Measurements from ENCODE around the gene SERINC5. TPM values are rescaled to one million over a fixed set of nuclear protein-coding genes. Genes with fewer than 3 reads are reported as not detected.

SERINC5 gene
- total RNA-seq, 4 donors from 2014 or later = 9.5 to 54.5 (median 22.4) TPM

GRCh38 chr5:80215523-80215922, 40.3 kb downstream of the SERINC5 start:
- H3K4me1 ChIP-seq = peaks cover 0 to 4% of the 10 kb centered on the region in 2 donors
- TF ChIP-seq POLR2A (IDR thresholded peaks at IDR 0.05) (no peak), CTCF (IDR thresholded peaks at IDR 0.05) (no peak)
- H3K9me3 ChIP-seq = no peaks in the 10 kb centered on the region
- DNase-seq = no peak
- H3K36me3 ChIP-seq = no peaks in the 10 kb centered on the region
- no peaks in the 10 kb centered on the region for H3K27me3 ChIP-seq
- intact Hi-C loops (cut with DNase I; ENCODE audit: low total_unique reads) = no loop called here
- H3K4me3 ChIP-seq = no peak overlapping the region
- no peak overlapping the region for H3K27ac ChIP-seq

DNA sequence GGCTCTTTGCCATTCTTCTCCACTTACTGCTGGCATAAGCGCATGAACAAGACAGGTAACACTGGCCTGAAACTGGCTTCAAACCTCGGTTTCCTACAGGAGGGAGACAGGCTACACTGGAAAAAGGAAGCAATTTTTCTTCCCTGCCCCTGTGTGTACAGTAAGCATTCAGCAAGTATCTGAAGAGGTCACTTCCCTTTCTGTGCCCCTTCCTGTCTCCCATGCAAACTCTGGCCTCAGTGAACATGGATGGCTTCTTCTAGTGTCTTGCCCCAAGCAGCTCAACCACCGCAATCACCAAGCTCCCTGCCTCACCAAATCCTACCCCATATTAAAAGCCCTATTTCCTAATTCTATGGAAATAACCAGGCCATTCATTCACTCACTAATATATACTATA, 42.4 kb downstream of the SERINC5 start:
- H3K27ac ChIP-seq = no peak overlapping the region
- DNase-seq = no peak
- no peak for TF ChIP-seq CTCF (IDR thresholded peaks at IDR 0.05)
- TF ChIP-seq POLR2A (IDR thresholded peaks at IDR 0.05) = no peak
- H3K27me3 ChIP-seq = no peaks in the 10 kb centered on the region
- peaks cover 0 to 4% of the 10 kb centered on the region in 2 donors for H3K4me1 ChIP-seq
- no peak overlapping the region for H3K4me3 ChIP-seq
- intact Hi-C loops (cut with DNase I; ENCODE audit: low total_unique reads) = no loop called here
- H3K36me3 ChIP-seq = no peaks in the 10 kb centered on the region
- no peaks in the 10 kb centered on the region for H3K9me3 ChIP-seq

DNA sequence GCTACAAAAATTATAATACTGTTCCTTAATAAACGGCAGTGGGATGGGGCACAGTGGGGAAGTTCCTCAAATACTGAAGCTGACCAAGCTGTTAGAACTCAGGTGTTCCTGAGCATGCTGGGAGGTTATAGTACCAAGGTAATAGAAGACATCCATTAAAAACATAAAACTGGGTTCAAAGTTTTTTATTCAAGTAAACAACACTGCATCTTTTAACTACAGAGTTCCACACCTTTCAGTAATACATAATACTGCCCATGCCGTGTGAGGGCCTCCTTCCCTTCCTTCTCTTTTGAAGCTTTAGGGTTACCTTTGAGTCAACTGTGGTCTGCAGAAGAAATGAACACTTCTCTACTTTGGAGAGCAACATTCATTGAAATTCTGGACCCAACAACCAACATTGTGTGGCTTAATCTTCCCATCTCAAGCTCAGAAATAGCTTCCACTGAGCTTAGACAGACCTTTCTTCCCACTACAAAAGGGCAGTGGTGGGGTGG, 43.6 kb downstream of the SERINC5 start:
- Histone ChIP-seq H3K27me3 (no peaks in the 10 kb centered on the region), H3K9me3 (no peaks in the 10 kb centered on the region), H3K36me3 (no peaks in the 10 kb centered on the region), H3K4me3 (no peak overlapping the region), H3K4me1 (no peaks in the 10 kb centered on the region), H3K27ac (no peak overlapping the region)
- no peak for DNase-seq
- intact Hi-C loops (cut with DNase I; ENCODE audit: low total_unique reads) = no loop called here
- TF ChIP-seq CTCF (IDR thresholded peaks at IDR 0.05) (no peak), POLR2A (IDR thresholded peaks at IDR 0.05) (no peak)

GRCh38 chr5:80211327-80211726, 44.5 kb downstream of the SERINC5 start:
- DNase-seq = no peak
- Histone ChIP-seq H3K4me1 (no peaks in the 10 kb centered on the region), H3K4me3 (no peak overlapping the region), H3K27ac (no peak overlapping the region), H3K27me3 (no peaks in the 10 kb centered on the region), H3K36me3 (no peaks in the 10 kb centered on the region), H3K9me3 (no peaks in the 10 kb centered on the region)
- intact Hi-C loops (cut with DNase I; ENCODE audit: low total_unique reads) = no loop called here
- TF ChIP-seq CTCF (IDR thresholded peaks at IDR 0.05) = no peak
- TF ChIP-seq POLR2A (IDR thresholded peaks at IDR 0.05) = no peak

DNA sequence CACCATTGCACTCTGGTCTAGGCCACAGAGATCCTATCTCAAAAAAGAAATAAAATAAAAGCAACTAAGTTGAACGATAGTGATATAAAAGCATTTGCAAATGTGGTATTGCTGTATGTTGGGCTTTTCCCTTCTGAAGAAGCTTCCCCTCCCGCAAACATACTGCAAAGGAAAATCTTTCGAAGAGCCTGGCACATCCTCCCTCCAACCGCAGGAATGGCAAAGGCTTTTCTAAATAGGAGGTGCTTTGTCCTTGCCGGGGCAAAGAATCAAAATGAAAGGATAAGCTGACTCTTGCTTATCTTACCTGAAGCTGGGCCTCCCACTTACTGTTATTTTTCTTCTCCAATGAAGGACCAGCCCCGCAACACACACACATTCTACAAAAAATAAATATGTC, 45.8 kb downstream of the SERINC5 start:
- Histone ChIP-seq H3K27ac (no peak overlapping the region), H3K9me3 (no peaks in the 10 kb centered on the region), H3K27me3 (no peaks in the 10 kb centered on the region), H3K4me1 (peaks cover 0 to 4% of the 10 kb centered on the region in 2 donors), H3K4me3 (no peak overlapping the region), H3K36me3 (no peaks in the 10 kb centered on the region)
- intact Hi-C loops (cut with DNase I; ENCODE audit: low total_unique reads) = no loop called here
- TF ChIP-seq POLR2A (IDR thresholded peaks at IDR 0.05) = no peak
- no peak for DNase-seq

DNA sequence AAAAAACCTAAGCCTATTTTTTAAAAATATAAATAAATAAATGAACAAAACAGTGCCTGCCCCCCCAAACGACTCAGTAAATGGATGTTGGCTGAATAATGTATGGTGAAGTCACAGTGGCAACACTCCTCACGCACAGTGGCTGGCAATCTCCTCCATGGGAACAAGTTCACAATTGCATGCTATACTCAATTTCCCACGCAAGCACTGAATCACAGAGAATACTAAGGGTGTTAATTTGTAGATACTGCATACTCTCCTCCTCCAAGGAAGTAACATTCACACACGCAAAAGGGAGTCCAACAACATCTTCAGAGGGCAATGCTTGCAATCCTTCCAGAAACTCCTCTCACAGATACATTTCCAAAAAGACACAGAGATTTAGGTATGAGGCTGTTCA, 47.5 kb downstream of the SERINC5 start:
- peaks cover 0 to 4% of the 10 kb centered on the region in 2 donors for H3K4me1 ChIP-seq
- no peak overlapping the region for H3K4me3 ChIP-seq
- DNase-seq = no peak
- H3K36me3 ChIP-seq = no peaks in the 10 kb centered on the region
- no peaks in the 10 kb centered on the region for H3K27me3 ChIP-seq
- no peaks in the 10 kb centered on the region for H3K9me3 ChIP-seq
- intact Hi-C loops (cut with DNase I; ENCODE audit: low total_unique reads) = no loop called here
- no peak for TF ChIP-seq POLR2A (IDR thresholded peaks at IDR 0.05)
- no peak for TF ChIP-seq CTCF (IDR thresholded peaks at IDR 0.05)
- no peak overlapping the region for H3K27ac ChIP-seq
